K562 (cell line): ENCODE measurements around the gene CMIP. TPM values are rescaled to one million over a fixed set of nuclear protein-coding genes. Genes with fewer than 3 reads are reported as not detected.

Source experiments
- CHD1 ChIP-seq: fragments of 200-600 bp; sonication (generic); IDR thresholded peaks from one replicate; pipeline ENCODE4 v1.6.1; 2012; ENCODE audit warnings: mild to moderate bottlenecking, moderate library complexity, low read length, inconsistent platforms
- GTF2B ChIP-seq: IDR thresholded peaks from 2 replicates; pipeline ENCODE4 v1.6.1; 2011; ENCODE audit not compliant: insufficient read length; ENCODE audit errors: extremely low read depth
- KLF10 ChIP-seq: fragments of 250-450 bp; sonication (Bioruptor Pico); IDR thresholded peaks from 2 replicates; pipeline ENCODE4 v1.6.1; 2021; ENCODE audit warnings: matching md5 sums
- MED1 ChIP-seq: sonication (generic); formaldehyde crosslinking; IDR thresholded peaks from 2 replicates; pipeline ENCODE4 v1.8.1; 2023; ENCODE audit warnings: missing genetic modification reagents, borderline replicate concordance
- NFRKB ChIP-seq: fragments of 450-650 bp; IDR thresholded peaks from 2 replicates; pipeline ENCODE4 v1.6.1; 2016; ENCODE audit warnings: low read depth
- NR1H2 ChIP-seq: sonication (generic); formaldehyde crosslinking; IDR thresholded peaks from 2 replicates; pipeline ENCODE4 v1.4.0; 2020; ENCODE audit warnings: mild to moderate bottlenecking, missing genetic modification reagents
- PHF8 ChIP-seq: fragments of 200-600 bp; sonication (generic); IDR thresholded peaks from 2 replicates; pipeline ENCODE4 v1.6.1; 2012; ENCODE audit warnings: mixed run types, mild to moderate bottlenecking, inconsistent platforms, low read length, moderate library complexity, borderline replicate concordance
- SNRNP70 ChIP-seq: fragments of 200-400 bp; formaldehyde crosslinking; optimal IDR thresholded peaks from 2 replicates; pipeline ENCODE3; 2017; ENCODE audit warnings: low read depth, low read length
- TAF1 ChIP-seq: IDR thresholded peaks from 2 replicates; pipeline ENCODE4 v1.6.1; 2011; ENCODE audit warnings: mild to moderate bottlenecking, low read length, moderate library complexity; ENCODE audit not compliant: insufficient read depth, control insufficient read depth, severe bottlenecking; ENCODE audit errors: extremely low read depth
- YY1 ChIP-seq, 3 experiments: IDR thresholded peaks; 2 replicates each; pipeline ENCODE4 v1.6.1; 2011; ENCODE audit warnings: low read length in 2 of 3, mild to moderate bottlenecking in 2 of 3, moderate library complexity in 2 of 3, borderline replicate concordance in 1 of 3, control low read depth in 1 of 3, low read depth in 1 of 3; ENCODE audit not compliant: insufficient read depth in 3 of 3, insufficient replicate concordance in 2 of 3, control insufficient read depth in 1 of 3, insufficient read length in 1 of 3; ENCODE audit errors: extremely low read depth in 1 of 3
- ZNF134 ChIP-seq: fragments of 250-450 bp; sonication (Bioruptor Pico); conservative IDR thresholded peaks from 2 replicates; pipeline ENCODE4 v1.4.0; 2020
- polyA plus RNA-seq, 8 experiments: library from polyadenylated mRNA; depleted of rRNA in 4 of 8; stranded (reverse) in 5 of 8; unstranded in 3 of 8; fragments of >200 nt; fragmentation: Nextera tagmentation in 2 of 8; fragmentation: Illumina TruSeq in 1 of 8; extraction: Ambion mirVana in 2 of 8; extraction: Trizol in 1 of 8; gene quantifications; 2 replicates each; pipeline versions ENCODE4 v1.2.1 to v1.2.3, GENCODE V29; 2011 to 2014; ENCODE audit warnings: inconsistent platforms in 1 of 8, missing spikeins in 1 of 8
- total RNA-seq, 7 experiments: library from RNA; depleted of rRNA in 6 of 7; stranded (reverse); fragments of >200 nt in 6 of 7; fragmentation: Illumina TruSeq in 2 of 7; extraction: Trizol in 2 of 7; gene quantifications; 2 replicates each; pipeline versions ENCODE4 v1.2.1 to v1.2.3, GENCODE V29; 2011 to 2021; ENCODE audit warnings: low replicate concordance in 1 of 7
- TF ChIP-seq, protein P1 (sequence below), 2 experiments: IDR thresholded peaks; 2 replicates each; pipeline ENCODE4 v1.6.1; 2012; ENCODE audit warnings: improper control_type of control experiment in 2 of 2, low read depth in 2 of 2, low read length in 2 of 2, borderline replicate concordance in 1 of 2
- TF ChIP-seq, protein P2 (sequence below): fragments of 250-450 bp; sonication (Bioruptor Pico); IDR thresholded peaks from 2 replicates; pipeline ENCODE4 v1.5.0; 2021; ENCODE audit warnings: mild to moderate bottlenecking, borderline replicate concordance
- TF ChIP-seq, protein P3 (sequence below), 3 experiments: fragments of 200-800 bp in 1 of 3; sonication (Bioruptor generic) in 1 of 3; sonication (generic) in 1 of 3; formaldehyde crosslinking in 1 of 3; IDR thresholded peaks; 2 replicates each; pipeline versions ENCODE4 v1.6.1 to v1.8.0; 2016 to 2022; ENCODE audit warnings: mild to moderate bottlenecking in 2 of 3, missing compliant biosample characterization in 2 of 3, missing genetic modification characterization in 2 of 3, missing genetic modification reagents in 1 of 3
- TF ChIP-seq, protein P4 (sequence below): IDR thresholded peaks from 2 replicates; pipeline ENCODE4 v1.6.1; 2011; ENCODE audit warnings: borderline replicate concordance, low read depth, mild to moderate bottlenecking, moderate library complexity, low read length; ENCODE audit not compliant: insufficient read depth, poor library complexity, severe bottlenecking

The CMIP gene
- total and polyA plus RNA-seq, 9 of the 15 experiments (the other 6 are each of a cell fraction or from before 2014, with no cell fraction given) = 0.94 to 82.5 (median 10.3) TPM

DNA sequence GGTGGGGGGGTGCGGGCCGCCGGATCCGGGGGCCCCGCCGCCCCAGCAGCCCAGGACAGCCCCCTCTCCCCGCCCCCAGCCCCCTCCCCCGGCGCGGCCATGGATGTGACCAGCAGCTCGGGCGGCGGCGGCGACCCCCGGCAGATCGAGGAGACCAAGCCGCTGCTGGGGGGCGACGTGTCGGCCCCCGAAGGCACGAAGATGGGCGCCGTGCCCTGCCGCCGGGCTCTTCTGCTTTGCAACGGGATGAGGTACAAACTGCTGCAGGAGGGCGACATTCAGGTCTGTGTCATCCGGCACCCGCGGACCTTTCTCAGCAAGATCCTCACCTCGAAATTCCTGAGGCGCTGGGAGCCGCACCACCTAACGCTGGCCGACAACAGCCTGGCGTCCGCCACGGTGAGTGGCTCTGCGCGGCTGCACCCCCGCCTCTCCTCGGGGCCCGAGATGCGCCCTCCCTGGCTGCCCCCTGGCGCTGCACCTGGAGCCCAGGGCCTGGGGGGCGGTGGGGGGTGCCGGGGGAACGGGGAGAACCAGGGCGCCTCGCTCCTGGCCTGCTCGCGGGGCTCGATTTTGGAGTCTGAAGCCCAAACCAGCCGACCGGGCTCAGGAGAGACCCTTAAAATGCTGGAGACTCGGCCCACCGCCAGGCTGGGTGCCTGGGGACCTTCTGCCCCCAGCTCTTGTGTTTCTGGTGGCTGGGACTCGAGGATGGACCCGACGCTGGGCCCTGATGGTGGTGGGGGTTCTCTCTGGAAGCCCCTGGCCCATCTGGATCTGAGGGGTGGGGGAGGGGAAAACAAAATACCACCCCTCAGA lies 744 bp downstream of the CMIP start (continued):
- TF ChIP-seq GTF2B = no peak
- TF ChIP-seq SNRNP70 = no peak
- TF ChIP-seq CHD1 = peak; percentile 96
- no peak for TF ChIP-seq KLF10 (CRISPR knock-in tag)
- TF ChIP-seq MED1 (CRISPR knock-in tag) = no peak
- TF ChIP-seq TAF1 = peak; percentile 49
- TF ChIP-seq NFRKB = 0 out of 2 replicates have a peak, but pooled peaks have one; percentile 29
- TF ChIP-seq ZNF134 = no peak
- no peak for TF ChIP-seq NR1H2
- TF ChIP-seq, protein P1, sequence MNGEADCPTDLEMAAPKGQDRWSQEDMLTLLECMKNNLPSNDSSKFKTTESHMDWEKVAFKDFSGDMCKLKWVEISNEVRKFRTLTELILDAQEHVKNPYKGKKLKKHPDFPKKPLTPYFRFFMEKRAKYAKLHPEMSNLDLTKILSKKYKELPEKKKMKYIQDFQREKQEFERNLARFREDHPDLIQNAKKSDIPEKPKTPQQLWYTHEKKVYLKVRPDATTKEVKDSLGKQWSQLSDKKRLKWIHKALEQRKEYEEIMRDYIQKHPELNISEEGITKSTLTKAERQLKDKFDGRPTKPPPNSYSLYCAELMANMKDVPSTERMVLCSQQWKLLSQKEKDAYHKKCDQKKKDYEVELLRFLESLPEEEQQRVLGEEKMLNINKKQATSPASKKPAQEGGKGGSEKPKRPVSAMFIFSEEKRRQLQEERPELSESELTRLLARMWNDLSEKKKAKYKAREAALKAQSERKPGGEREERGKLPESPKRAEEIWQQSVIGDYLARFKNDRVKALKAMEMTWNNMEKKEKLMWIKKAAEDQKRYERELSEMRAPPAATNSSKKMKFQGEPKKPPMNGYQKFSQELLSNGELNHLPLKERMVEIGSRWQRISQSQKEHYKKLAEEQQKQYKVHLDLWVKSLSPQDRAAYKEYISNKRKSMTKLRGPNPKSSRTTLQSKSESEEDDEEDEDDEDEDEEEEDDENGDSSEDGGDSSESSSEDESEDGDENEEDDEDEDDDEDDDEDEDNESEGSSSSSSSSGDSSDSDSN (IDR thresholded peaks at IDR 0.05; ENCODE audit: borderline replicate concordance in 1 of 2, low read depth in 2 of 2, low read length in 2 of 2) = peak; percentile 57 to 60; a peak in 1 of 4 replicates
- TF ChIP-seq, protein P2, sequence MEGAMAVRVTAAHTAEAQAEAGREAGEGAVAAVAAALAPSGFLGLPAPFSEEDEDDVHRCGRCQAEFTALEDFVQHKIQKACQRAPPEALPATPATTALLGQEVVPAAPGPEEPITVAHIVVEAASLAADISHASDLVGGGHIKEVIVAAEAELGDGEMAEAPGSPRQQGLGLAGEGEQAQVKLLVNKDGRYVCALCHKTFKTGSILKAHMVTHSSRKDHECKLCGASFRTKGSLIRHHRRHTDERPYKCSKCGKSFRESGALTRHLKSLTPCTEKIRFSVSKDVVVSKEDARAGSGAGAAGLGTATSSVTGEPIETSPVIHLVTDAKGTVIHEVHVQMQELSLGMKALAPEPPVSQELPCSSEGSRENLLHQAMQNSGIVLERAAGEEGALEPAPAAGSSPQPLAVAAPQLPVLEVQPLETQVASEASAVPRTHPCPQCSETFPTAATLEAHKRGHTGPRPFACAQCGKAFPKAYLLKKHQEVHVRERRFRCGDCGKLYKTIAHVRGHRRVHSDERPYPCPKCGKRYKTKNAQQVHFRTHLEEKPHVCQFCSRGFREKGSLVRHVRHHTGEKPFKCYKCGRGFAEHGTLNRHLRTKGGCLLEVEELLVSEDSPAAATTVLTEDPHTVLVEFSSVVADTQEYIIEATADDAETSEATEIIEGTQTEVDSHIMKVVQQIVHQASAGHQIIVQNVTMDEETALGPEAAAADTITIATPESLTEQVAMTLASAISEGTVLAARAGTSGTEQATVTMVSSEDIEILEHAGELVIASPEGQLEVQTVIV (CRISPR knock-in tag) = no peak
- TF ChIP-seq PHF8 = peak; percentile 33; the same call in 1 of the 2 replicates
- peak in 1 of 3 experiments; percentile 32 for TF ChIP-seq YY1 (IDR thresholded peaks at IDR 0.05; ENCODE audit: borderline replicate concordance in 1 of 3, control insufficient read depth in 1 of 3, extremely low read depth in 1 of 3, insufficient read depth in 3 of 3, insufficient read length in 1 of 3, insufficient replicate concordance in 2 of 3, low read depth in 1 of 3, low read length in 2 of 3)
- TF ChIP-seq, protein P3, sequence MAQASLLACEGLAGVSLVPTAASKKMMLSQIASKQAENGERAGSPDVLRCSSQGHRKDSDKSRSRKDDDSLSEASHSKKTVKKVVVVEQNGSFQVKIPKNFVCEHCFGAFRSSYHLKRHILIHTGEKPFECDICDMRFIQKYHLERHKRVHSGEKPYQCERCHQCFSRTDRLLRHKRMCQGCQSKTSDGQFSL (CRISPR knock-in tag; IDR thresholded peaks at IDR 0.05) = peak; percentile 95
- TF ChIP-seq, protein P3 (tag; IDR thresholded peaks at IDR 0.05) = peak in 1 of 2 experiments; percentile 77; a peak in 1 of 4 replicates
- TF ChIP-seq, protein P4, sequence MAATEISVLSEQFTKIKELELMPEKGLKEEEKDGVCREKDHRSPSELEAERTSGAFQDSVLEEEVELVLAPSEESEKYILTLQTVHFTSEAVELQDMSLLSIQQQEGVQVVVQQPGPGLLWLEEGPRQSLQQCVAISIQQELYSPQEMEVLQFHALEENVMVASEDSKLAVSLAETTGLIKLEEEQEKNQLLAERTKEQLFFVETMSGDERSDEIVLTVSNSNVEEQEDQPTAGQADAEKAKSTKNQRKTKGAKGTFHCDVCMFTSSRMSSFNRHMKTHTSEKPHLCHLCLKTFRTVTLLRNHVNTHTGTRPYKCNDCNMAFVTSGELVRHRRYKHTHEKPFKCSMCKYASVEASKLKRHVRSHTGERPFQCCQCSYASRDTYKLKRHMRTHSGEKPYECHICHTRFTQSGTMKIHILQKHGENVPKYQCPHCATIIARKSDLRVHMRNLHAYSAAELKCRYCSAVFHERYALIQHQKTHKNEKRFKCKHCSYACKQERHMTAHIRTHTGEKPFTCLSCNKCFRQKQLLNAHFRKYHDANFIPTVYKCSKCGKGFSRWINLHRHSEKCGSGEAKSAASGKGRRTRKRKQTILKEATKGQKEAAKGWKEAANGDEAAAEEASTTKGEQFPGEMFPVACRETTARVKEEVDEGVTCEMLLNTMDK = peak; percentile 60
